Right lobe of liver (tissue), 4 donors: Measurements from ENCODE around the gene ENPP3.

ENCODE experiments used
- CTCF ChIP-seq, 4 donors: fragments of 200-600 bp in 3 of 4; fragments of 450-650 bp in 1 of 4; IDR thresholded peaks; one replicate each; pipeline versions ENCODE4 v1.5.1 to v1.8.0; 2016 to 2022; ENCODE audit warnings: antibody characterized with exemption in 4 of 4, mild to moderate bottlenecking in 2 of 4
- POLR2A ChIP-seq: fragments of 450-650 bp; IDR thresholded peaks from one replicate; pipeline ENCODE4 v1.6.1; 2017; ENCODE audit warnings: antibody characterized with exemption, mild to moderate bottlenecking
- donor health status: DM: no; HTN: no; CAD: no.
- donor health status: DM: no; HTN: no; CAD: no.
- donor health status: DM: no; HTN: yes; CAD: no.

GRCh38 chr6:131638013-131638412 lies 911 bp downstream of the ENPP3 start:
- TF ChIP-seq CTCF (IDR thresholded peaks at IDR 0.05): no peak
- TF ChIP-seq POLR2A: no peak
